GM21360 (cell line): ENCODE measurements around the gene PRMT1.
"Not testable (repeated sequence)": the region's sequence is repeated elsewhere in the genome, so short reads cannot be mapped to it uniquely, and the experiment has no call there.

Experiments
- ATAC-seq: cut with Tn5 transposase; IDR thresholded peaks from one replicate; pipeline ENCODE4 v1.9.1; 2021; ENCODE audit warnings: mild to moderate bottlenecking, moderate library complexity; ENCODE audit not compliant: unreplicated experiment

The PRMT1 gene

GRCh38 chr19:49677231-49677900, at the start of gene PRMT1:
TSS of gene PRMT1 (plus strand) at chr19:49677271. CDS start at chr19:49677281, 10 bp downstream.
- no peak for ATAC-seq

DNA sequence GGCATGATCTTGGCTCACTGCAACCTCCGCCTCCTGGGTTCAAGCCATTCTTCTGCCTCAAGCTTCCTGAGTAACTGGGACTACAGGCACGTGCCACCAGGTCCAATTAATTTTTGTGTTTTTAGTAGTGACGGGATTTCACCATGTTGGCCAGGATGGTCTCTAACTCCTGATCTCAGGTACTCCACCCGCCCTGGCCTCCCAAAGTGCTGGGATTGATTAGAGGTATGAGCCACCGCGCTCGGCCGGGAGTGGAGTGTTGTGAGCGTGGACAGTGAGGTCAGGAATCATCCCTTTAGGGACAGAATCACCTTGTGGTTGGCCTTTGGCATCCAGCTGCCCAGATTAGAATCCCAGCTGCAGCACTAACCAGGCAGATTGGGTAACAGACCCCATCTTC, 47.4 kb upstream of the PRMT1 start:
- ATAC-seq, result no peak

DNA sequence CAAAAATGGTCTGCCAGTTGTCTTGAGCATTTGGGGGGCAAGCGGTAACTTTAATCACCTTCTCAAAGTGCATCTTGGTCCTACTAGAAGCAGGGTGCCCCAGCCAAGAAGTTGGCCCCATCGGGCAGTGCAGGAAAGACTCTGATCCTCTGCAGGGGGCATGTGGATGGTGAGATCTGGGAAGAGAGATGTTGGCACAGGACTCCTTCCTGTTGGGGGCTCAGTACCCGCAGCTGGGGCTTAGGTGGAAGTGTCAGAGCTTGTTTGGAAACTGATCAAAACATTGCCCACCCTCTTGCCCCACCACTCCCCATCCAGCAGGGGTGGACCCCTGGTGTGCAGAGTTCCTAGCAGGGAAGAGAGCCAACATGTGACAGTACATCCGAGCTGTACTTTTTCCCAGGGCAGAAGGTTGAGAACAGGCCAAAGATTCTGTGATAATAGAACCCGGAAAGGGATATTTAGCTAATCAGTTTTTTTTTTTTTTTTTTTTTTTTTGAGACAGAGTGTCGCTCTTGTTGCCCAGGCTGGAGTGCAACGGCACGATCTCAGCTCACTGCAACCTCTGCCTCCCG, 46.0 kb upstream of the PRMT1 start:
- no peak for ATAC-seq

DNA sequence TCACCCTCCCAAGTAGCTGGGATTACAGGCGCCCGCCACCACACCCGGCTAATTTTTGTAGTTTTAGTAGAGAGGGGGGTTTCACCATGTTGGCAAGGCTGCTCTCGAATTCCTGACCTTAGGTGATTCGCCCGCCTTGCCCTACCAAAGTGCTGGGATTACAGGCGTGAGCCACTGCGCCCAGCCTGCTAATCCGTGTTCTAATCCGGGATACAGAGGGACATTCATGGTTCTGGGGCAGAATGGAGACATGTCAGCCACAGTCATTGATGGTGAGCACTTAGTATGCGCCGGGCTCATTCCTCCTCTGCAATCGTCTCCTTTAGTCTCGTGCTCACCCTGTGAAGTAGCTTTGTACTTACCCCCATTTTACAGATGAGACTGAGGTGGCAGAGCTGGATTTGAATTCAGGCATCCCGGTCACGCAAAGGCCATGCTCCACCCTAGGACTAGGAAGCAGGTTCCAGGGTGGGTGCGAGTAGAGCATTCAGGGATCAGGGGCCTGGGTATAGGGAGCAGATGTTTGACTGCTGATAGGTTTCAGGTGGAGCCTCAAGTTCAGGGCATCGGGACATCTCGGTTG, 45.4 kb upstream of the PRMT1 start:
- ATAC-seq, result no peak

DNA sequence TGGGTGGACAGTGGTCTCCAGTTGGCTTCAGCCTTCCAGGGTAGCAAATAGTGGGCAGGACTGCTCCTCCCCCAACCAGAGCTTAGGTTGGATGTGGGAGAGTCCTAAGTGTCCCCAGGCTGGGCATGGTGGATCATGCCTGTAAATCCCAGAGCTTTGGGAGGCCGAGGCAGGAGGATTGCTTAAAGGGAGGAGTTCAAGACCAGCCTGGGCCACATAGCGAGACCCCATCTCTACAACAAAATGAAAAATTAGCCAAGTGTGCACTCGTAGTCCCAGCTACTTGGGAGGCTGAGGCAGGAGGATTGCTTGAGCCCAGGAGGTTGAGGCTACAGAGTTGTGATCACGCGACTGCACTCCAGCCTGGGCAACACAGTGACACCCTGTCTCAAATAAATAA, 44.5 kb upstream of the PRMT1 start:
- ATAC-seq, result no peak

- not testable (repeated sequence) for ATAC-seq
Measured at GRCh38 chr19:49633273-49633672, 43.8 kb upstream of the PRMT1 start.

- no peak for ATAC-seq
Measured at GRCh38 chr19:49635530-49636232, 41.4 kb upstream of the PRMT1 start.

GRCh38 chr19:49636233-49636932, 40.7 kb upstream of the PRMT1 start:
- no peak for ATAC-seq

GRCh38 chr19:49637821-49638738, 39.0 kb upstream of the PRMT1 start:
- ATAC-seq, result no peak

GRCh38 chr19:49639401-49640112, 37.5 kb upstream of the PRMT1 start:
- ATAC-seq, result no peak

GRCh38 chr19:49640113-49640898, 36.8 kb upstream of the PRMT1 start, which contains the start of gene RRAS:
TSS of gene RRAS (minus strand) at chr19:49640143. CDS start at chr19:49640098, 45 bp downstream.
- peak; percentile 54 for ATAC-seq

- ATAC-seq, result peak; percentile 43
Measured at GRCh38 chr19:49641688-49642491, 35.2 kb upstream of the PRMT1 start, which contains the start of gene SCAF1. TSS of gene SCAF1 (plus strand) at chr19:49642209. CDS start at chr19:49645027, 2,818 bp downstream.

- no peak for ATAC-seq
Measured at GRCh38 chr19:49642492-49643035, 34.5 kb upstream of the PRMT1 start.

- ATAC-seq, result no peak
Measured at GRCh38 chr19:49643466-49643865, 33.6 kb upstream of the PRMT1 start.

DNA sequence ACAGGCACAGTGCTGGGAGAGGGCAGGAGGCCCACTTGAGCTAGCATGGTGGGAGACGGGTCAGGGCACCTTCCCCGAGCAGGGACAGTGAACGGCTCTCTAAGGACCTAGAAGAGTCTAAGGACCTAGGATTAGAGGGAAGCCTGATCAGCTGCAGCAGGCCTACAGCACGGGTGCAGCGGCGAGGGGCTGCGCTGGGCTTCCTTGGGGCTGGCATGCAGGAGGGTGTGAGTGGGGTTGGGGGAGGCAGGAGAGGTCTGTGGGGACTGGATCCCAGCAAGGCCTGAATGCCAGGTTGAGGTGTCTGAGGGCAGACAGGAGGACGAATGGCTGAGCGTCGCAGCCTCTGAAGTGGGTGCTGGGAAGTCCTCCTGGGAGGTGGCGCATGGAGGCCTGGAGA, 31.5 kb upstream of the PRMT1 start:
- ATAC-seq, result no peak

DNA sequence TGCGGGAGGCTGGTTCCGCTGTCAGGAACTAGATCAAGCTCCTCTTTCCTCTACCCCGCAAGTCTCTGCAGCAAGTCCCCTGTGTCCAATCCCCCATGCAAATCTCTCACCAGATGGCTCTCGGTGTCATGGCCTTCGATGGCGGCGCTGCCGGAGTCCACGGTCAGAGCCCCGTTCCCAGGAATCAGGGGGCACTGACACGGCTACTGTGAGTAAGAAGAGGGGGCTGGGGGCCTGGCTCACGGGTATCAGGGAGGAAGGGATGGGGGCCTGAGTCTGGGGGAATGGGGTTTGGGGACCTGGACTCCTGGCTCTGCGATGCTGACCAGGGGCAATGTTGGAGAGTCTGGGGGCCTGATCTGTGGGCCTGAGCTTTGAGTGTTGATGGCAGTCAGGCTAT, 31.1 kb upstream of the PRMT1 start:
- ATAC-seq, result no peak

- no peak for ATAC-seq
Measured at GRCh38 chr19:49646586-49646985, 30.5 kb upstream of the PRMT1 start.
